ENCODE data around the gene MPZL2.

The MPZL2 gene

GRCh38 chr11:118283037-118283636, 19.0 kb upstream of the MPZL2 start:
- DNase-seq (ENCODE audit: extremely low read depth, low read depth), result no peak
- TF ChIP-seq, protein P1, sequence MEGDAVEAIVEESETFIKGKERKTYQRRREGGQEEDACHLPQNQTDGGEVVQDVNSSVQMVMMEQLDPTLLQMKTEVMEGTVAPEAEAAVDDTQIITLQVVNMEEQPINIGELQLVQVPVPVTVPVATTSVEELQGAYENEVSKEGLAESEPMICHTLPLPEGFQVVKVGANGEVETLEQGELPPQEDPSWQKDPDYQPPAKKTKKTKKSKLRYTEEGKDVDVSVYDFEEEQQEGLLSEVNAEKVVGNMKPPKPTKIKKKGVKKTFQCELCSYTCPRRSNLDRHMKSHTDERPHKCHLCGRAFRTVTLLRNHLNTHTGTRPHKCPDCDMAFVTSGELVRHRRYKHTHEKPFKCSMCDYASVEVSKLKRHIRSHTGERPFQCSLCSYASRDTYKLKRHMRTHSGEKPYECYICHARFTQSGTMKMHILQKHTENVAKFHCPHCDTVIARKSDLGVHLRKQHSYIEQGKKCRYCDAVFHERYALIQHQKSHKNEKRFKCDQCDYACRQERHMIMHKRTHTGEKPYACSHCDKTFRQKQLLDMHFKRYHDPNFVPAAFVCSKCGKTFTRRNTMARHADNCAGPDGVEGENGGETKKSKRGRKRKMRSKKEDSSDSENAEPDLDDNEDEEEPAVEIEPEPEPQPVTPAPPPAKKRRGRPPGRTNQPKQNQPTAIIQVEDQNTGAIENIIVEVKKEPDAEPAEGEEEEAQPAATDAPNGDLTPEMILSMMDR (IDR thresholded peaks at IDR 0.05; ENCODE audit: low read depth, low read length), result no peak

- TF ChIP-seq, protein P1 (IDR thresholded peaks at IDR 0.05; ENCODE audit: low read depth, low read length), result no peak
- no peak for DNase-seq (ENCODE audit: extremely low read depth, low read depth)
Observed at GRCh38 chr11:118282606-118283005, 18.5 kb upstream of the MPZL2 start.

DNA sequence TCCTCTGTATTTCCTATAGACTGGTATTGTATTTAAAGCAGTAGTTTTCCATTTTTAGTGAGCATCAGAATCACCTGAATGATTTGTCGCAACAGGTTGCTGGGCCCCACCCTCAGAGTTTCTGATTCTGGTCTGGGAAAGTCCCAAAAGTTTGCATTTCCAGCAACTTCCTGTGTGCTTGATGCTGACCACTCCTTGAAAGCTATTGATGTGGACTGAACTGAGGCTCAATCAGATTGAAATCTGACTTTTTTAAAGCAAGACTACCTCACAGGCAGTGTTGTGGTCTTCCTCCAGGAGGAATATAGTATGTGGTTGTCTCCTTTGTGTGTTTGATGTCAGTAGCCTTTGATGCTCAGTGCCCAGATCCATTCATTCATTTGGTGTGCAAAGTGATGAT, 17.2 kb upstream of the MPZL2 start:
- no peak for DNase-seq (ENCODE audit: extremely low read depth, low read depth)
- TF ChIP-seq, protein P1 (IDR thresholded peaks at IDR 0.05; ENCODE audit: low read depth, low read length), result no peak

- no peak for DNase-seq (ENCODE audit: extremely low read depth, low read depth)
- TF ChIP-seq, protein P1 (IDR thresholded peaks at IDR 0.05; ENCODE audit: low read depth, low read length), result no peak
Observed at GRCh38 chr11:118277312-118277711, 13.2 kb upstream of the MPZL2 start.

GRCh38 chr11:118276422-118276821, 12.3 kb upstream of the MPZL2 start:
- TF ChIP-seq, protein P1 (IDR thresholded peaks at IDR 0.05; ENCODE audit: low read depth, low read length), result no peak
- DNase-seq (ENCODE audit: extremely low read depth, low read depth), result no peak

DNA sequence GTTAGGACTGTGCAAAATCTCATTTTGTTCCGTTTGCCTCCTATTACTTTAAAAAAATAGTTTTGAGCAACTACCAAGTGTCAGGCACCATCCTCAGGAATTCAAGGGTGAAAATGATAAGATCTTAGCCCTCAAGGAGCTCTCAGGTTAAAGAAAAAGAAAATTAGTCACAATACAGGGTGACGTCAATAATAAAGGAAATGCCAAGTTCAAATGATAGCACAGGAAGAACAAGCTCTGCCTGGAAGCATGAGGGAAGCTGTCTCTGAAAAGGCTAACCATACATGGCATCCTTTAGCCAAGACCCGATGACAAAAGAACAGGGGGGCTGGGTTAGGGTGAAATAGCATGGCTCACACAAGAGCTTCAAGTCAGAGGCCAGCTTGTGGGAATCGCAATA, 11.1 kb upstream of the MPZL2 start:
- TF ChIP-seq, protein P1 (IDR thresholded peaks at IDR 0.05; ENCODE audit: low read depth, low read length), result no peak
- DNase-seq (ENCODE audit: extremely low read depth, low read depth), result no peak

DNA sequence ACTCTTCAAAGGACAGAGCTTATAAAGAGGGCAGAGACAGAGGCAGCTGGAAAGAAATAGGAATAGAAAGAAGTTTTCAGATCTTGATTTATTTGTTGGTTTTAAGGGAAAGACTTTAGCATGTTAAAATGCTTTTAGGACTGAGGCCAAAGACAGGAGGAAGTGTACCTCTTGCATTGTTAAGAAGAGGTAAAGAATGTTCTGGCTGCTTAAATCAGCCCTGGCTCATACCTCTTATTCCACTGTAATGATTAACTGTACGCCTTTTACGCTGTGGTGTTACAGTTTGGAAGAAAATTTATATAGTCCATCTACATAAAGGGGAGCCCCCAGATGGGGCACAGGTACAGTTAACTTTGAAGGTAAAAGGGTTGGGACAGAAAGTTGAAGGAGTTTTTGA, 10.1 kb upstream of the MPZL2 start:
- TF ChIP-seq, protein P1 (IDR thresholded peaks at IDR 0.05; ENCODE audit: low read depth, low read length), result no peak
- DNase-seq (ENCODE audit: extremely low read depth, low read depth), result no peak

Data from AG09319 (cell line).